Jurkat, Clone E6-1 (cell line): Measurements from ENCODE around the gene RANBP10.

ENCODE experiments used
- DNase-seq: peaks from one replicate; pipeline ENCODE4 v3.0.0-alpha.2; 2011; ENCODE audit warnings: low read depth, low spot score
- H3K4me3 ChIP-seq: 2 replicates; pipeline ENCODE4 v1.5.1; 2011; ENCODE audit warnings: mild to moderate bottlenecking, low read length, control low read depth, moderate library complexity

Gene RANBP10

DNA sequence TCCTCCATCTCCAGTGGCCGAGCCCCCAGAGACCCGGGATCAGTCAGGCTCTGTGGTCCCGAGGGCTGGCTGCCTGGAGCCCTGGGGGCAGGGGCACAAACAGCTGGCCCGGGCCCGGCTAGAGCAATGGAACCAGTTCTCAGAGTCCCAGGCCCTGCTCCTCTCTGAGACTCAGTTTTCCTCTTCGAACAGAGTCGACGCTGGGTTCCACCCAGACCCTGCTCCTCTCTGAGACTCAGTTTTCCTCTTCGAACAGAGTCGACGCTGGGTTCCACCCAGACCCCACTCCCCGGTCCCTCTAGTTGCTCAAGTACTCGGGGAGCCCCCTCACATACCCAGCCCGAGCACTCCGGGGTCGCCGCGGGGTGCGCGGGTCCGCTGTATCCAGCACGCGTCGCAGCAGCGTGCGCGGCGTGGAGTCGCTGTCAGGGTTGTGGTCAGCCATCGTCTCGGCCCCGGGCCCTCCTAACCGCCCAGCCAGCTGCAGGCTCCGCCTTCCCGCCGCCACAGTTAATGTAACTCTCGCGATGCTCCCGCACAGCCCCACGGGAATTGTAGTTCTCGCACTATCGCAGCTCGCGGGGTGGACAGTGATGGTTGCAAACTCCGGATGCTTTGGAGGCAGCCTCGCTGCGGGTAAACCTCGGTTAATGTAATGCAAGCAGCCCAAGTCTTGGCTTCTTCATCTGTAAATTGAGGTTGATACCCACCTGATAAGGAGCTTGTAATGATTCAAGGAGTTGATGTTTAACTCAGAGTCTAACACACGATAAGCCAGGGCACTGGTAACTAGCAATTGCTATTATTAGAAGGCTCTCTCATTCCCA is 27.3 kb upstream of the RANBP10 start:
- DNase-seq: peak; percentile 85
- peak overlapping the region; percentile 68 for H3K4me3 ChIP-seq

DNA sequence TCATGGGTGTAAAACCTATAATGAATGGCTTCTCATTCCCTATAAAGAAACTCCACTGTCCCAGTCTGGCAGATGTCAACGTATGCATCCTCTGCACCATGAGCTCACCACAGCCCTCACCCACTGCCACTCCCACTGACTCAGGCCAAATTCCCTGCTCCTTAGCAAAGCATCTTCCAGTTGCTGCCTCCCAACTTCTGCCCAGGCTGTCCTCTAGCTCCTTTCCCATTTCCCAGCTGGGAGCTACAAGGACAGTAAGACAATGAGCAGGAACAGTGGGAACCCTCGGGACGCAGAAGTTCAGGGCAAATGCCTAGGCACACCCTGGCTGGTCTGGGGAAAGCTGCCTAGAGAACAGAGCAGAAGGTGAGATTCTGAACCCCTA is 26.7 kb upstream of the RANBP10 start:
- peak overlapping the region; percentile 68 for H3K4me3 ChIP-seq
- DNase-seq: no peak

DNA sequence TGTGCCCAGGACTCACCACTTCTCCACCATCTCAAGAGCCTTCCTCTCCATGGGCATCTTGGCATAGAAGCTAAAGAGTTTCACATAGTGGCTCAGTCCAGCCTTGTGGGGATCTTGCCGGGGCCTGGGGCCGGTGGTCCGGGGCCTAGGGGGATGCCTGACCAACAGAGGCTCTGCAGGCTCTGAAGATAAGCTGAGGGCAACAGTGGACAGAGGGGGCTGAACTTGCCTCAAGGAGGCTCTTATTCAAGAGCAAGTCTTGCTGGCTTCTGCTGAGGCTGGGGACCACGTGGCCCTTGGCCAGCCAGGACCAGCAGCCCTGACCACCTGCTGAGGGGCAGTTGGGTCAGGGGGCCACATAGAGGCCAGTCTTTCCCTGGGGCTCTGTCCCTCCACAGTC is 22.3 kb upstream of the RANBP10 start:
- DNase-seq: no peak
- H3K4me3 ChIP-seq: no peak overlapping the region

DNA sequence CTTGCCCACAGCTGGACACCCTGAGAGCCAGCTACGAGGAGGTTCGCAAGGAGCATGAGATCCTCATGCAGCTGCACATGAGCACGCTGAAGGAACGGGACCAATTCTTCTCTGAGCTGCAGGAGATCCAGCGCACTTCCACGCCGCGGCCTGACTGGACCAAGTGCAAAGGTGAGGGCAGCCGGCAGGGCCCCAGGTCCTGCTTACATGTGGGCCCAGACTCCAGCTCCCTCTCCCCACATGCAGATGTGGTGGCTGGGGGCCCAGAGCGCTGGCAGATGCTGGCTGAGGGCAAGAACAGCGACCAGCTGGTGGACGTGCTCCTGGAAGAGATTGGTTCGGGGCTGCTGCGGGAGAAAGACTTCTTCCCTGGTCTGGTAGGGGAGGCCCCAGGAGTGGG is 19.5 kb upstream of the RANBP10 start:
- H3K4me3 ChIP-seq: no peak overlapping the region
- no peak for DNase-seq

DNA sequence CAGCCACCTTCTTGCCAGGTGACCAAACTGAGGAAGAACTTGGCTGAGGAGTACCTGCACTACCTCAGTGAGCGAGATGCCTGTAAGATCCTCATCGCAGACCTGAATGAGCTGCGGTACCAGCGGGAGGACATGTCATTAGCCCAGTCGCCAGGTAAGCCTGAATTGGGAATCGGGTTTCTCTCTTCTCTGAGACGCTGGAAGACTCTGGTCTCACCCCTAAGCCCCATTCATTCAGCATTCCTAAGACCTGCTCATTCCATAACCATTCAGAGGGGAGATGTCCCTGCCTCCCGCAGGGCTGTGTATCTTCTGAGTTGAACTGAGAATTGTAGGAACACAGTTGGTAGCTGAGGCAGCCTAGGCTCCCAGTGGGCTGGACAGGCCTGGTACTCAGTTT is 18.8 kb upstream of the RANBP10 start:
- DNase-seq: no peak
- H3K4me3 ChIP-seq: no peak overlapping the region

DNA sequence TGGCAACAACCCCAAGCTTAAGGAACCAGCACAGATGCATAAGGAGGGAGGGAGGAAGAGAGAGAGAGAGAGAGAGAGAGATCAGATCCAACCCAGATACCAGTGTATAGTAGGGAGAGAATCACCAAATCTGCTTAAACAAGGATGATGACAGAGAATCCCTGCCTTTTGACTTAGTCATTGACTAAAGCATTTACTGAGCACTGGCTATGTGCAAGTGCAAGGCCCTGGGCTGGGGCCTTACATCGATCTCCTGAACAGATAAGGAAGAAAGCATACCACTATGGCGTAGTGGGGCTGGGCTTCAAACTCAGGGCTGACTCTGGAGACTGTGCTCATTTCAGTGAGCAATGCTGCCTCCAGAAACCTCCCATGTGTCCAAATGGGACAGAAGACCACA is 16.2 kb upstream of the RANBP10 start:
- no peak for DNase-seq
- no peak overlapping the region for H3K4me3 ChIP-seq

DNA sequence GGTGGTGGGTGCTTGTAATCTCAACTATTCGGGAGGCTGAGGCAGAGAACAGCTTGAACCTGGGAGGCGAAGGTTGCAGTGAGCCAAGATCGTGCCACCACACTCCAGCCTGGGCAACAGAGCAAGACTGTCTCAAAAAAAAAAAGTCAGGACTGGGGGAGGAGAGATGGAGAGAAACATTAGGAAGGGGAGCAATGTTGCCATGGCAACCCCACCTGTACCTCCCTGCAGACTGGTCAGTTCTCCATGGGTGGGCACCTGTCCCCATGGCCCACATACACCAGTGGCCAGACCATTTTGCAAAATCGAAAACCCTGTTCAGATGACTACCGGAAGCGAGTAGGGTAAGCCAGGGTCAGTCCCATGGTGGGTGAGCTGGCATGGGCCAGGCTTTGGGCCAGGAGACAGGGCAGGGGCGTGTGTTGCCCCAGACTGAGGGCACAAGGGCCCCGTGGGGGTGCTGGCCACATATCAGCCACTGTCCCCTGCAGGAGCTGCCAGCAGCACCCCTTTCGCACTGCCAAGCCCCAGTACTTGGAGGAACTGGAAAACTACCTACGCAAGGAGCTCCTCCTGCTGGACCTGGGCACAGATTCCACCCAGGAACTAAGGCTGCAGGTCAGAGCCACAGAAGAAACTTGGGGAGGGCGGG is 14.4 kb upstream of the RANBP10 start:
- no peak overlapping the region for H3K4me3 ChIP-seq
- no peak for DNase-seq

DNA sequence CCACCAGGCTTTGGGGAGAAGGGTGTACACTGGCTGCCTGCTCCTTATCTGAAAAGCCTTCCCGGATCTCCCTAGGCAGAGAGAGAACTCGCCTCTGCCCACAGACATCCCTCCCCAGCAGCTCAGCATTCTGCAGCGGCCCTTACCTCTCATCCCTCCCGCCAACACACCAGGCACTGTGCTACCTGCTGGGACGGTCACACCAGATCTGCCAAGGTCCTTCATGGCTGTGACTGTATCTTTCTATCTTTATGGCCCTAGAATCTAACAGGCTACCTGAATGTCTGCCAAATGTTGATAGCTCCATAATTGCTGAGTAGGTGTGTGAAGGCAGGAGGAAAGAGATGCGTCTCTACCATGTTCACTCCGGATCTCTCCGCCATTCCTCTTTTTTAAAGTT is 8.2 kb upstream of the RANBP10 start:
- DNase-seq: no peak

DNA sequence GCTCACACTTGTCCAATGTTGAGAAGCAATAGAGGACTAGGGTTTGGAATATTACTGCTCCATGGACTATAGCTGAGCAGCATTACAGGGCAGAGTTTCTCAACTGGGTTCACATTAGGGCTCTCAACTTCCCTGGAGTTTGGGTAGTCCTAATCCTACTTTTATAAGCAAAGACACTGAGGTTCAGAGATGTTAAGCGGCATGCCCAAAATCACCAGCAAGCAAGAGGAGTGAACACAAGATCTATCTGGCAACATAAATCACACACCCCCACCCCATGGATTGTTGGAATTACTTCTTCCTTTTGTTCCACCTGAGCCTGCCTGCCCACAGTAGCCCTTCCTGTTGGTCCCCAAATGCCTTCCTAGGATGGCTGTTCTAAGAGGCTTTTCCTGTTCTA is 5.5 kb upstream of the RANBP10 start:
- no peak for DNase-seq
- no peak overlapping the region for H3K4me3 ChIP-seq

More for the DNA sequence above, 8.2 kb upstream of the RANBP10 start:
- no peak overlapping the region for H3K4me3 ChIP-seq

DNA sequence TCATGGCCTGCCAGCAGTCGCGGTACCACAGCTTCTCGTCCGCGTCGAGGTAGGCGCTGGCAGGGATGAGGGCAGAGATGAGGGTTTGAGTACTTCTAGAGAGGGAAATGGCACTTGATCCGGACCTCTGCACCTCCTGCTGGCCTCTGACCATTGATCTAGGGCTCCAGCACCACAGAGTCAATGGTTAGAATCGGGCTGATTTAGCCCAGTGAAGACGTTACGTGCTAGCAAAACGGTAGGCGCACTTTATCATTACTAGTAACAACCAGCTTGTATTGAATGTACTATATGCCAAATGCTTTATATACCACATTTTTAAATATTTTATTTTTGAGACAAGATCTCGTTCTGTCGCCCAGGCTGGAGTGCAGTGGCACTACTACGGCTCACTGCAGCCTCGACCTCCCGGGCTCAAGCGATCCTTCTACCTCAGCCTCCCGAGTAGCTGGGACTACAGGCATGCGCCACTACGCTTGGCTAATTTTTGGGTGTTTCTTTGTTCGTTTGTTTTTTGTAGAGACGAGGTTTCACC is 855 bp upstream of the RANBP10 start:
- H3K4me3 ChIP-seq: peak overlapping the region; percentile 98
- no peak for DNase-seq

DNA sequence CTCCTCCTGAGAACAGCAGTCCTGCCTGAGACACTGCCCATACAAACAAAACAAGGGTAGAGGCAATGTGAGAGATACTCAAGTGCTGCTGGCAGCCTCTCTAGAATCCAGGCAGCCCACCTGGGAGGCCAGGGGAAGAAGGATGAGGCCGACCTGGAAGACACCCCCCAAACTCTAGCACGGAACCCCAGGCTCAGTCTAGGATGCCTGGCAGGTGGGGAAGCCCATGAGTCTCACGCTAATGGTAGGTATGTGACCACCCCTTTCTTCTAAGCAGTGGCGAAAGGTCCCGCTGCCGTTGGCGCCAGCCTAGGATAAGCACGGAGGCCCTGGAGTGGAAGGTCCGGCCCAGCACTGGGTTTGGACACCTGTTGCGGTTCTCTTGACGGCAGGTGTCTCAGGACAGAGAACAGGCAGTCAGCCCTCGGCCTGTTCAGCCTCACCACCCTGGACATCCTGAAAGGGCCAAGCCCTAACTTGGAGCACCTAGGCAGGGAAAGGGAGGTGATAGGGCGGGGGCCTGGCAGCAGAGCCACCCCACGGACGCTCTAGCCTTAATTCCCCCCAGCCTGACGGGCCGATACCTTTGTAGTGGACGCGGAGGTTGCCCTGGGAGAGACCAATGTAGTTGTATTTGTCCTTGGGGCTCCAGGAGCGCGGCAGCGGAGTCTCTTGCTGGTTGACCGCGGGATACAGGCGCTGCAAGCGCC is 487 bp downstream of the RANBP10 start:
- no peak for DNase-seq

DNA sequence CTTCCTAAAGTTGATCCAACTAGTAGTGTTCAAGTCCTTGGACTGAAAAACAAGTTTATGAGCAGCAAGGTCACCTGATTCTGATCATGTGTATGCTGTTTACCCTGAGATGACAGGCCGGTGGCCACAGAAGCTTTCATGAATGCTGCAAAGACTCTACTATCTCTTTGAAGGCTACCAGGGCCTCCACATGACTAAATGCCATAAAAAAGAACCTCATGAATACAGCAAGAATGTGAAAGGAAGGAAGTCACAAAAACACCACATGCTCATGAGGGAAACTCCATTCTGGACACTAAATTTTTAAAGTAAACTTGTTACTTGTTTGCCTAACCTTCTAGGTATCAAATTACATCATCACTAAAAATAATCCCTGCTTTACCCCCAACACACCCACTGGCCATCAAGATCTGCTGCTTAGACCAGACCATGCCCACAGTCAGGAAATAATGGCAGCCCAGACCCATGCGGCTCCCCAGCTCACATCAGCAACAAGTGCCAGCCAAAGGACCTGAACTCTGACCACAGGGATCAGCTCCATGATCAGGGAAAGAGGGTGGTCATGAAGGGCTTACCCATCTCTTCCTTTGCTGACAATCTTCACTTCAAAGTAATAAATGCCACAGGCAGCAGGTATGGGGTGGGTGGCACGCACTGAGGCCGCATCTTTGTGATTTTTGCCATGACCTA is 1.4 kb downstream of the RANBP10 start:
- DNase-seq: no peak
- peak overlapping the region; percentile 98 for H3K4me3 ChIP-seq

More for the DNA sequence above, 487 bp downstream of the RANBP10 start:
- H3K4me3 ChIP-seq: peak overlapping the region; percentile 98

DNA sequence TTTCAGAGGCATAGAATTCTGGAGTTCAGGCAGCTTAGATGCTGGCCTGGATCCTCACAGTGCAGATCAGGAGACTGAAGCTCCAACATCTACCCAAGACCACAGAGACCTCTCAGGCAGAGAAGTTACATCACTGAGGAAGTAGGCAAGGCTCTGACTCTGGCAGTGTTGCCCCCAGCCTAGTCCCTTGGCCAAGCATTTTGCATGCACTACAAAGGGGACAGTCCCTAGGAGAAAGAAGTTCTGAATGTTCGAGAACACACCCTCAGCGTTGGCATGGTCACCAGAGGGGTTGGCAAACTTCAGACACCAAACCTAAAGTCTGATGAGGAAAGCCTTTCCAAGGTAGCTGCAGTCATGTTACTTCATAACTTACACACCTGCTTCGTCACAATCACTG is 2.5 kb downstream of the RANBP10 start:
- no peak overlapping the region for H3K4me3 ChIP-seq
- DNase-seq: no peak

DNA sequence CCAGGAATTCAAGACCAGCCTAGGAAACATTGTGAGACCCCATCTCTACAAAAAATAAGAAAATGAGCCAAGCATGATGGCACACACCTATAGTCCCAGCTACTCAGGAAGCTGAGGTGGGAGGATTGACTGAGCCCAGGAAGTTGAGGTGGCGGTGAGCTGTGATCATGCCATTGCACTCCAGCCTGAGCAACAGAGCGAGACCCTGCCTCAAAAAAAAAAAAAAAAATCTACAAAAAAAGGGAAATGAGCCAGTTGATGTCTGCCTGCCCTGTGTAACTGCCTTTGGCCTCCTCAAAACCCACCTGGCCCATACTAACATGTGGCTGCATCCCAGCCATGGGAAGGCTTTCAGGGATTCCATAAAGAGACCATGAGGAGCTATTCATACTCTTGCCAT is 4.5 kb downstream of the RANBP10 start:
- no peak overlapping the region for H3K4me3 ChIP-seq
- DNase-seq: peak; percentile 76

DNA sequence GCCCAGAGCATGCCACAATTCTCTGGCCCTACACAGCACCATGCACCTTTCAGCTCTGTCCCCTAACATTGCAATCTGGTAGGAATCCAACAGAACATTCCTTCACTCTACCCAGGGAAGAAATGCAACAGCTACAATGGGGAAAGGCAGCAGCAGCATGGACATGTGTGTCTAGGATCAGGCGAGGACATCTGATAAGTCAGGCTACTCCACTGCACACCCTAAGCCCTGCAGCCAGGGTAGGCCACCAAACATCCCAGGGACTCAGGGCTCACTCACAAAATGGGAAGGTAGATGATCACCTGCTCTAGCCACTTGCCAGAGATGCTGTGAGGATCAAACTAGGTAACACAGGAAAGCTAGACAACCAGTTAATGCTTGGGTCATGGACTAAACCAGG is 5.1 kb downstream of the RANBP10 start:
- H3K4me3 ChIP-seq: no peak overlapping the region
- no peak for DNase-seq

DNA sequence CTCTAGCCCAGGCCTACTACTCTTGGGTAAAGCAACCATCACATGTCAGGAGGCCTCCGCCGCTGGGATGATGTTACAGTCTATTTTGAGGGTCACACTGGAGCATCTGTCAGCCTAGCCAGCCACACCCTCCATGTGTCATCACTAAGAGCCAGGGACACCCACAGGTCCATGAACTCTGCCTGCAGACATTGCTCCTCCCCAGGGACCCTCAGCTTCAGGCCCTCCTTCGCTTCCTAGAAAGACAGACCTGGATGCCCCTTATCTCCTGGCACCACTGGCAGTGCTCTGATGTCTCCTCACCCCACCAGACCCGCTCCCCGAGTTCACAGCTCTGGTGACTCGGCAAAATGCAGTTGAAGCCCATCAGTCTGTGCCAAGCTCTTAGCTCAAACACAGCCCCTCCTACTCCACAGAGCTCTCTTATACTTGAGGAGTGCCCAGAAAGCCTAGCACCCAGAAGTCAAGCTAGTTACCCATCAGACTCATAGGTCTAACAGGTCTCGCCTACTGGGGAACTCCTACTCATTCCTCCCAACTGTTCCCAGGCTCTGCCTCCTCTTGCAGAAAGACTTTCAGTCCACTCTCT is 5.9 kb downstream of the RANBP10 start:
- no peak for DNase-seq
- H3K4me3 ChIP-seq: no peak overlapping the region

DNA sequence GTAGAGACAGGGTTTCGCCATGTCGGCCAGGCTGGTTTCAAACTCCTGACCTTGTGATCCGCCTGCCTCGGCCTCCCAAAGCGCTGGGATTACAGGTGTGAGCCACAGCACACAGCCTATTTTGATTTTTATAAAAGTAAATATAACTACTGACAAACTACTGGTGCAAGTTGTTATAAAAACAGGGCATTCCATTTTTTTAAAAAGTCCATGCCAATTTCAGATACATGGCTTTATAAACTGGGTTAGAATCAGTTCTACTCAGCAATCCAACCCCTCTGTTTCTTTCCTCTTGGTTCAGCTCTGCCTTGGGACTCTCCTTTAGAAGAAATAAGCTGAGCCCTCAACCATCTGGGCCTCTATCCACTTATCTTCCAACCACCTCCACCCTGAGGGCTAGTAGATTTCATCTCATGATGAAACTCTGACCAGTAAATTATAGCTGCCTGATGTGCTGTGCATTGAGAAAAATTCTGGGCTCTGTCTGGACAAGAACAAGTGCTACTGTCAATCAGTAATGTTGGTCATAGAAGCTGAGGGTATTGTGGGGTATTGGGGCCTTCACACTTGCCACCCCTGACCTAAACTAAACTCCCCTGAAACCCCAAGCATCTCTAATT is 10.2 kb downstream of the RANBP10 start:
- H3K4me3 ChIP-seq: no peak overlapping the region
- DNase-seq: no peak

DNA sequence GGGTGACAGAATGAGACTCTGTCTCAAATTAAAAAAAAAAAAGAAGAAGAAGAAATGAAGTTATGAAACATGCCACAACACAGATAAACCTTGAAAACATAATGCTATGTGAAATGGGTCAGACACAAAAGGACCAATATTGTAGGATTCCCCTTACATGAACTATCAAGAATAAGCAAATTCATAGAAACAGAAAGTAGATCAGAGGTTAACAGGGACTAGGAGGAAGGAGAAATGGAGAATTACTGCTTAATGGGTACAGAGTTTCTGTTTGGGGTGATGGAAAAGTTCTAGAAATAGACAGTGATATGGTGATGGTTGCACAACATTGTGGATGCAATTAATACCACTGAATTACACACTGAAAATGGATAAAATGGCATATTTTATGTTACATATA is 16.3 kb downstream of the RANBP10 start:
- DNase-seq: no peak
- H3K4me3 ChIP-seq: no peak overlapping the region

DNA sequence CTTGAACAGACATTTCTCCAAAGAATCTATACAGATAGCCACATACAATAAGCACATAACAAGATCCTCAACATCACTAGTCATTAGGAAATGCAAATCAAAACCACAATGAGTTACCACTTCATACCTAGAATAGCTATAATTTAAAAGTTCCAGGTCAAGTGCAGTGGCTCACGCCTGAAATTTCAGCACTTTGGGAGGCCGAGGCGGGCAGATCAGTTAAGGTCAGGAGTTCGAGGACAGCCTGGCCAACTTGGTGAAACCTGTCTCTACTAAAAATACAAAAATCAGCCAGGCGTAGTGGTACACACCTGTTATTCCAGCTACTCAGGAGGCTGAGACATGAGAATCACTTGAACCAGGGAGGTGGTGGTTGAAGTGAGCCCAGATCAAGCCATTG is 19.9 kb downstream of the RANBP10 start:
- no peak for DNase-seq
- no peak overlapping the region for H3K4me3 ChIP-seq
